Left ventricle myocardium superior (tissue), 1 donor: ENCODE measurements around the gene UBE2J2. TPM values are rescaled to one million over a fixed set of nuclear protein-coding genes. Genes with fewer than 3 reads are reported as not detected.

ENCODE experiments used
- ATAC-seq: fragments of 200-7000 bp; cut with Tn5 transposase; one replicate; pipeline ENCODE4 v1.9.1; 2020; ENCODE audit warnings: mild to moderate bottlenecking, moderate library complexity
- DNase-seq: peaks from one replicate; pipeline ENCODE4 v3.0.0-alpha.2; 2020
- intact Hi-C: fragments of 100-400 bp; cut with micrococcal nuclease; formaldehyde crosslinking; loops from one replicate; pipeline ENCODE4 v1.11.0; 2022
- total RNA-seq: library from RNA; stranded (reverse); fragmentation: NEBNext Ultra II Directional; extraction: Animal tissue kit (Norgen Biotek cat#: 25700); gene quantifications from one replicate; pipeline ENCODE4 v1.2.1, GENCODE V29; 2021
- donor health status: DM: no; HTN: yes; CAD: no; lungs with severe emphysema.

Gene UBE2J2
- total RNA-seq, 1 donor from 2014 or later, result 39.5 TPM

DNA sequence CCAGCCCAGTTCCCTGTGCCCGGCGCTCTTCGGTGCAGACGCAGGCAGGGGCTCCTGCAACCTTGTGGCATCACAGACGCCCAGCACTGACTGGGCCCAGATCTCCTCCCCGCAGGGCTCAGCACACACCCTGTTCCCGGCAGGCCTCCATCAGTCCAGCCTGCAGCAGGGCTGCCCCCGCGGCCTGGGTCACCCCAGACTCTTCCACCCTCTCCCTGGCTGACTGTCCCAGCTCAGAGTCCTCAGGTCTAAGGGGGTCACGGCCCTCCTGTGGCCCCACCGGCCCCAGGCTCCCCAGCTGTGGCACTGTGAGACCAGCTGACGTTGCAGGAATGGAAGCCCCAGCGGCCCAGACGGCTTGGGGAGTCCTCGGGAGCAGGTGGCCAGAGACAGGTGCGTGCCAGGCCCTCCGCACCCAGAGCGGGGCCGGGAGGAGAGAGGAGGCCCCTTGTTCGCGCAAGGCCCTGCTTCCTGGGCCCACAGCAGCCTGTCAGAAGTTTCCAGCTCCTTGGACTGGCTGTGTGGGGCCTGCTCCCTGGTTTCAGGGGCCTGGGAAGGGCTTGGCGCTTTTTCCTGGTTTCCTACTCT, 37.4 kb downstream of the UBE2J2 start:
- intact Hi-C loops, result no loop called here
- DNase-seq (no peak), ATAC-seq (no peak)

DNA sequence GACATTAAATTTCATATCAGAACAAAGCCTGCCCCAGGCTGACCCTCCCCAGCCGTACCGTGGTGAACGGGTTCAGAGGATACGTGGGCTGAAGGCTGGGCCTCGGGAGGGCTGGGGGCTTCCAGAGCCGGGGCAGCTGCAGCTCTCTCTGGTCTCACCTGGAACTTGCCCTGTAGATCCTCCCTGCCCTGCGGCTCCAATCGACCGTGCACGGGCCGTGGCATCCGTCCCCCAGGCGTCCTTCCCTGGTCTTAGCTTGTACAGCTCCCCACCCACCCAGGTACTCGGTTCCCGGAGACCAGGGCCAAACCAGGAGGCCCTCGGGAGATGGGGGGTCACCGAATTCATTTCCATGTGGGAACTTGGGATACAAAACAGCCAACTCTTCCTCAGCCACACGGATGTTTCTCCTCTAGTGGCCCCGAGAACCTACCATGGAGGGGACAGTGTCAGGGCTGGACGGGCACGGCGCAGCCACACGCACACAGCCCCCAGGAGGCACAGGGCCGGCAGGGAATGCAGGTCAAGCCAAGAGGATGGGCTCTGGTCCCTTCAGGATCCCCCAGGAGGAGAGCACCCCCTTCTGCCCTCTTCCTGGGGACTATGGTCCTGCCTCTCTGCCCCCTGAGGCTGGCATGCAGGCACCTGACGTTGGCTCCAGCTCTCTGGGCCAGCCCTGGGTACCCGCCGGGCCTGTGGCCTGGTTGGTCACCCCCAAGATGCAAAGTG, 38.5 kb downstream of the UBE2J2 start:
- intact Hi-C loops, result no loop called here
- no peak for ATAC-seq
- no peak for DNase-seq

- intact Hi-C loops, result no loop called here
- no peak for DNase-seq
- ATAC-seq, result no peak
Measured at GRCh38 chr1:1234180-1234808, 39.4 kb downstream of the UBE2J2 start.

- ATAC-seq, result no peak
- intact Hi-C loops, result no loop called here
- DNase-seq, result no peak
Measured at GRCh38 chr1:1233567-1233892, 40.1 kb downstream of the UBE2J2 start.

DNA sequence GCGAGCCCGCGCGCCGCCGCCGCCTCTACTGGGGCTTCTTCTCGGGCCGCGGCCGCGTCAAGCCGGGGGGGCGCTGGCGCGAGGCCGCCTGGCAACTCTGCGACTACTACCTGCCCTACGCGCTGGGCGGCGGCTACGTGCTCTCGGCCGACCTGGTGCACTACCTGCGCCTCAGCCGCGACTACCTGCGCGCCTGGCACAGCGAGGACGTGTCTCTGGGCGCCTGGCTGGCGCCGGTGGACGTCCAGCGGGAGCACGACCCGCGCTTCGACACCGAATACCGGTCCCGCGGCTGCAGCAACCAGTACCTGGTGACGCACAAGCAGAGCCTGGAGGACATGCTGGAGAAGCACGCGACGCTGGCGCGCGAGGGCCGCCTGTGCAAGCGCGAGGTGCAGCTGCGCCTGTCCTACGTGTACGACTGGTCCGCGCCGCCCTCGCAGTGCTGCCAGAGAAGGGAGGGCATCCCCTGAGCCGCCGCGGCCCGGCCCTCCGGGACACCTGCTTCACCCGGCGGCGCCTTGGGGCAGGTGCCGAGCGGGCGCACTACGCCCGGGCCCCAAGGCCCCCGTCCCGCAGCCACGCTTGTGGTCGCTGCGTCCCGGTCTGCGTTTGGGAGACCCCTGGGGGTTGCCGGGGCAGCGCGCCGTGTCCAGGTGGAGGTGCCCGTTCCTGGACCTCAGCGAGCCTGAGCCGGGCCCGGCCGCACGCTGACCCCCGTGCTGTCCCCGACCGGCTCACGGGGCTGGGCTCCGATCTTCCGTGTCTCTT, 40.7 kb downstream of the UBE2J2 start:
- ATAC-seq, result no peak
- intact Hi-C loops, result no loop called here
- no peak for DNase-seq

GRCh38 chr1:1232208-1232795, 41.4 kb downstream of the UBE2J2 start, which contains the start of gene B3GALT6:
Gene B3GALT6, plus strand, starts transcription at chr1:1232237. Its CDS starts 42 bp downstream, at chr1:1232279.
- DNase-seq, result no peak
- intact Hi-C loops, result no loop called here
- no peak for ATAC-seq

DNA sequence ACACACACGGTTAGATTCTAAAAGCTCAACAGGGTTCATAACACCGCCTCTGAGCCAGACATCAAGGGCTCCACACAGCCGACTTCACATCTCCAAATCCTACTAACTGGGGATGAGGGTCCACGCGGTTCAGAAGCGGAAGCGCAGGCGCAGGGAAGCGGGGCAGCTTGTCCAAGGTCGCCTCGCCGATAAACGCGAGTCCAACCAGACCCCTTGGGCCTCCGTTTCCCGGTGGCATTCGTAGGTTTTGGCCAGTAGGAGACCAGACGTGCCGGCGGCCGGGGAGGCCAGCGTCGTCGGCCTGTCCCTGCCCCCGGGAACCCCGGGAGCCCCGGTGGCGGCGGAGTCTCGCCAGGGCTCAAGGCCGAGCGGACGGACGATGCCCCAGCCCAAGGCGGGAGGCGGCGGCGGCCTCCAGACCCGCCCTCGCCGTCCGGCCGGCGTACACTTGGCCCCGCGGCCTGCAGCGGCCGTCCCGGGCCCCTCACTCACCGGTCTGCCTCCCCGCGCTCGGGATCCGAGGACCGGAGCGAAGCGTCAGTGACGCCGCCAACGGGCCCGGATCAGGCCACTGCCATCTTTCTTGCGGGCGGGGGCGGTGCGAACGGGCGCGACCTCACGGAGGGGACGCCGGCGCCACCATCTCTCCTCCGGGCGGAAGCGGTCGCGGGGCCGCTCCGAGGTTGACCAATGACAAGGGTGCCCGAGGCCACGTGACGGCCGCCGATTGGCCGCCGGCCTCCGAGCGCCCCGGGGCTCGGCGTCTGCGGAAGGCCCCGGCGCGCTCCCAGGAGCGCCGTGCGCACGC, 42.0 kb downstream of the UBE2J2 start, which contains the start of gene SDF4:
Gene SDF4 (minus strand): TSS at position 602 of the 808 bp plus-strand sequence. CDS start 3,229 bp downstream, outside the sequence.
- ATAC-seq, result peak; percentile 97
- DNase-seq, result peak; percentile 98
- intact Hi-C loops, result no loop called here

- ATAC-seq, result no peak
- intact Hi-C loops, result no loop called here
- DNase-seq, result no peak
Measured at GRCh38 chr1:1230656-1231399, 42.8 kb downstream of the UBE2J2 start.

DNA sequence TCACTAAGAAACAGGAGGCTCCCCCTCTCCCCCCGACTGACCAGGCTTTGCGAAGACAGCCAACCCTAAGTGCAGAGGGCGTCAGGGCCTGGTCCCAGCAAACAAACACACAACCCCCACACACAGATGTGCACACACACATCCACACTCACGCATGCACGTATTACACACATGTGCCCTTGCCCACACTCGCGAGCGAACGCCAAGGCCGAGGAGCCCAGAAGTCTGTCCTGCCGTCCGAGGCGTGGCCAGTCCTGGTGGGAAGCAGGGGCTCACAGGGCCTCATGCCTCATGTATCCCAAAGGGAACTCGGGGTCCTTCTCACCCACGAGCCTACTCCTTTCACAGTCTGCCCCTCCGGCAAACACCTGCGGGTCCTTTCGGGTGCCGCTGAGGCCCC, 43.9 kb downstream of the UBE2J2 start:
- intact Hi-C loops, result no loop called here
- no peak for ATAC-seq
- no peak for DNase-seq

- intact Hi-C loops, result no loop called here
- ATAC-seq, result no peak
- DNase-seq, result no peak
Measured at GRCh38 chr1:1228596-1229321, 44.9 kb downstream of the UBE2J2 start.

- intact Hi-C loops, result no loop called here
- no peak for DNase-seq
- no peak for ATAC-seq
Measured at GRCh38 chr1:1228187-1228586, 45.5 kb downstream of the UBE2J2 start.

DNA sequence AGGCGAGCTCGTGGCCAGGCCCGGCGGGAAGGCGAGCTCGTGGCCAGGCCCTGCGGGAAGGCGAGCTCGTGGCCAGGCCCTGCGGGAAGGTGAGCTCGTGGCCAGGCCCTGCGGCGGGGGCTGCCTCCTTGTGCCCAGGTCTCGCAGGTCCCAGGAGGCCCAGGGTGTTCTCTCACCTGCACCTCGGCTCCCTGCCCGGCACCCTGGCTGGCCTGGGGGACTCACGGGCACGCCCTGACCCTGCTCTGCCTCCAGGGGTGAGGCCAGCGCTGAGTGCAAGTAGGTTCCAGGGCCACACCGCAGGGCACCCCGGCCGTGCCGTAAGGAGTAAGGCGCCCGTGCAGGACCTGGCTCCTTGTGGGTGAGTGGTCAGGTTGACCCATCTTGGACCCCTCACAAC, 46.3 kb downstream of the UBE2J2 start:
- intact Hi-C loops, result no loop called here
- ATAC-seq (no peak), DNase-seq (no peak)

DNA sequence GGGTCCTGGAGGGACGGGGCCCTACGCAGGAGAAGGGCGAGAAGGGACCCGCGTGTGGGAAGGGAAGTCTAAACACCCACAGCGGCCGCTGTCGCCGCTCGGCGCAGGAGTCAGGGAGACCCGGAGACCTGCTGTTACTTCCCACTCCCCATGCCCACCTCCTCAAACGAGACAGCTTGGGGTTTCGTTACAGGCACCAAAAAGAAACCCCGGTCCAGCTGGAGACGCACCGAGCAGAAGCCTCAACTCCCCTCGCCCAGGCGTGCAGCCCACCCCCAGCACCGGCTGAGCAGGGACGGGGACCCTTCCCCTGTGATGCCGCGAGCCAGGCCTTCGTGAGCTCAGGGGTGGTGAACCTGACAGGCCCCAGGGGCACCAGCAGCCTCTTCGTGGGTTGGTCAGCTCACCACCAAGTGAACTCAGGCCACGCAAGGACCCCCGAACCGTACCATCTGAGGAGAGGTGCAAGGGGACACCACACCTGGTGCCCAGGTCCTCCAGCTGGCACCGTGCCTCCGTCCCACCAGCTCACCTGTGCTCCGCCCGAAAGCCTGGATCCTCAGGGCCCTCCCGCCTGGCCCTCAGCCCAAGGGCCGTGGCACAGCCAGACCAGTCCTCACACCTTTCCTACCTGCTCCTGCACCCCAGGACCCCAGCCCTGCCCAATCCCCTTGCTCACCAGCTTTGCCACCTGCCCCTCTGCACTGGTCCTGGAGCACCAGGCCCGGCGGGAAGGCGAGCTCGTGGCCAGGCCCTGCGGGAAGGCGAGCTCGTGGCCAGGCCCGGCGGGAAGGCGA, 46.9 kb downstream of the UBE2J2 start:
- ATAC-seq (no peak), DNase-seq (no peak)
- intact Hi-C loops, result no loop called here

- DNase-seq (no peak), ATAC-seq (peak; percentile 27)
- intact Hi-C loops, result no loop called here
Measured at GRCh38 chr1:1225913-1226312, 47.7 kb downstream of the UBE2J2 start.

DNA sequence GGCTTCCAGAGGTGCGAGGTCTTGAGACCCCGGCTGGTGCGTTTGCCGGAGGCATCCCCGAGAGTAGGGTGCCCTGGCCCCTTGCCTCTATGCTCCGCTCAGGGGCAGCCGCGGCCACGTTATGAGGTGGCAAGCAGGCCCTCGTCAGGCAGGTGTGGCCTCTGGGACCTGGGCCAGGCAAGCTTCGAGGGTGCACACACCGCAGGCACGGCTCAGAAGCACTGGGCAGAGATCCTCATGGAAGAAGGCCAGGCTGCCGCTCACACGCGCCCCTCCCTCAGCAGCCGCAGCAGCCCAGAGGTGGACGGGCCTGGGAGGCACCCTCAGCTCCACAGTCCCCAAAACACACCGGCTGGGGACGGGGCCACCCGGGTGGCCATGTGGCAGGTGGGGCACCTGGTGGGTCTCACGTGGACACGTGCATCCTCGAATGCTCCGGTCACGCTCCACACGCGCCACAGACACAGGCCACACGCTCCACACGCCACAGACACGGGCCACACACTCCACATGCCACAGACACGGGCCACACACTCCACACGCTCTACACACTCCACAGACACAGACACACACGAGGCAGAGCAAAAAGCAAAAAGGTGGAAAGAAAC, 48.3 kb downstream of the UBE2J2 start:
- ATAC-seq, result peak; percentile 26
- DNase-seq, result no peak
- intact Hi-C loops, result no loop called here

DNA sequence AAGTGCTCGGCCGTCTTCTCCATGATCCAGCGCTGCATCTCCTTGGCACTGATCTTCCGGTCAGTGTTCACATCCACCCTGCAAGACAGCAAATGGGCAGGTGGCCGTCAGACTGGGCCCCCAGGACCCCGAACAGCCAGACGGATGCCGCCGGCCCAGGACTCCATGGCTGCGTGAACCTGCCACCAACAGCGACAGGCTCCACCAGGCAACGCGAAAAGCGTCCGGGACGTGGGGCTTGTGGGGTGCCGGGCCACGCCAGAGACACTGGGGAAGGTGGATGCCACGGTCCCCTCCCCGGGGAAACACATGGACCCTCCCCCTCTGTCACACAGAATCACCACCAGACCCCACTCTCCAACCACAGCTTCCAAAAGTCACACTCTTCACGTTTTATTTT, 49.8 kb downstream of the UBE2J2 start:
- no peak for ATAC-seq
- intact Hi-C loops, result no loop called here

More for the DNA sequence above, 49.8 kb downstream of the UBE2J2 start:
- DNase-seq, result no peak
